SK-N-SH treated with all-trans-retinoic acid at 6 μM for 48 hours (cell line): ENCODE results near the gene CHCHD4.
"Not testable (repeated sequence)": the region's sequence is repeated elsewhere in the genome, so short reads cannot be mapped to it uniquely, and the experiment has no call there.

ENCODE experiments used
- ATAC-seq: fragments of 200-7000 bp; cut with Tn5 transposase; 3 replicates; pipeline ENCODE4 v1.9.1; 2020; ENCODE audit warnings: mild to moderate bottlenecking, moderate library complexity
- ARNTL ChIP-seq: fragments of 450-650 bp; formaldehyde crosslinking; IDR thresholded peaks from 2 replicates; pipeline ENCODE4 v1.5.0; 2020; ENCODE audit warnings: low read depth, mild to moderate bottlenecking, moderate library complexity, borderline replicate concordance
- CSDC2 ChIP-seq: fragments of 250-450 bp; sonication (Bioruptor Pico); IDR thresholded peaks from 2 replicates; pipeline ENCODE4 v1.5.0; 2020; ENCODE audit warnings: mild to moderate bottlenecking, moderate library complexity
- ESRRG ChIP-seq: fragments of 250-450 bp; sonication (Bioruptor Pico); IDR thresholded peaks from 2 replicates; pipeline ENCODE4 v1.6.1; 2021; ENCODE audit warnings: mild to moderate bottlenecking
- GLIS3 ChIP-seq: fragments of 250-450 bp; sonication (Bioruptor Pico); IDR thresholded peaks from 2 replicates; pipeline ENCODE4 v1.5.0; 2020; ENCODE audit warnings: mild to moderate bottlenecking, moderate library complexity
- ISL1 ChIP-seq: fragments of 250-450 bp; sonication (Bioruptor Pico); IDR thresholded peaks from 2 replicates; pipeline ENCODE4 v2.1.2; 2022; ENCODE audit warnings: mild to moderate bottlenecking, moderate library complexity
- OSR1 ChIP-seq: fragments of 250-450 bp; sonication (Bioruptor Pico); IDR thresholded peaks from 2 replicates; pipeline ENCODE4 v1.8.0; 2022; ENCODE audit warnings: moderate library complexity, mild to moderate bottlenecking, inconsistent platforms
- PATZ1 ChIP-seq: fragments of 250-450 bp; sonication (Bioruptor Pico); IDR thresholded peaks from 2 replicates; pipeline ENCODE4 v1.8.0; 2020; ENCODE audit warnings: mild to moderate bottlenecking, moderate library complexity, borderline replicate concordance
- POU6F1 ChIP-seq: fragments of 250-450 bp; sonication (Bioruptor Pico); IDR thresholded peaks from 2 replicates; pipeline ENCODE4 v1.8.0; 2021; ENCODE audit warnings: low read depth, mild to moderate bottlenecking, moderate library complexity, borderline replicate concordance
- RARB ChIP-seq: fragments of 250-450 bp; sonication (Bioruptor Pico); IDR thresholded peaks from 2 replicates; pipeline ENCODE4 v1.8.0; 2021; ENCODE audit warnings: mild to moderate bottlenecking, moderate library complexity
- SNAI2 ChIP-seq: fragments of 250-450 bp; sonication (Bioruptor Pico); IDR thresholded peaks from 2 replicates; pipeline ENCODE4 v1.5.0; 2020; ENCODE audit warnings: mild to moderate bottlenecking, moderate library complexity
- TCF4 ChIP-seq: fragments of 250-450 bp; sonication (Bioruptor Pico); IDR thresholded peaks from 2 replicates; pipeline ENCODE4 v1.8.0; 2021; ENCODE audit warnings: mild to moderate bottlenecking, moderate library complexity, borderline replicate concordance
- TOX ChIP-seq: fragments of 250-450 bp; sonication (Bioruptor Pico); IDR thresholded peaks from 2 replicates; pipeline ENCODE4 v1.8.0; 2021; ENCODE audit warnings: mild to moderate bottlenecking, moderate library complexity, borderline replicate concordance
- ZC3H10 ChIP-seq: fragments of 250-450 bp; sonication (Bioruptor Pico); IDR thresholded peaks from 2 replicates; pipeline ENCODE4 v1.5.1; 2021; ENCODE audit warnings: mild to moderate bottlenecking, moderate library complexity
- ZFP3 ChIP-seq: fragments of 250-450 bp; sonication (Bioruptor Pico); IDR thresholded peaks from 2 replicates; pipeline ENCODE4 v1.5.0; 2020; ENCODE audit warnings: mild to moderate bottlenecking, moderate library complexity
- ZFP30 ChIP-seq: fragments of 450-650 bp; formaldehyde crosslinking; IDR thresholded peaks from 2 replicates; pipeline ENCODE4 v1.5.0; 2022; ENCODE audit warnings: mild to moderate bottlenecking, moderate library complexity
- ZNF565 ChIP-seq: fragments of 450-650 bp; formaldehyde crosslinking; conservative IDR thresholded peaks from 2 replicates; pipeline ENCODE4 v1.5.0; 2020; ENCODE audit warnings: low read depth, mild to moderate bottlenecking, moderate library complexity
- ZNF70 ChIP-seq: fragments of 450-650 bp; formaldehyde crosslinking; IDR thresholded peaks from 2 replicates; pipeline ENCODE4 v1.5.0; 2020; ENCODE audit warnings: mild to moderate bottlenecking, moderate library complexity
- ZNF8 ChIP-seq: fragments of 450-650 bp; formaldehyde crosslinking; IDR thresholded peaks from 2 replicates; pipeline ENCODE4 v1.5.0; 2020; ENCODE audit warnings: mild to moderate bottlenecking, moderate library complexity
- TF ChIP-seq, protein P1 (sequence below): fragments of 250-450 bp; sonication (Bioruptor Pico); IDR thresholded peaks from 2 replicates; pipeline ENCODE4 v1.5.1; 2020; ENCODE audit warnings: low read depth, mild to moderate bottlenecking, moderate library complexity
- TF ChIP-seq, protein P2 (sequence below): fragments of 250-450 bp; sonication (Bioruptor Pico); IDR thresholded peaks from 2 replicates; pipeline ENCODE4 v1.5.0; 2020; ENCODE audit warnings: mild to moderate bottlenecking, moderate library complexity

The CHCHD4 gene

DNA sequence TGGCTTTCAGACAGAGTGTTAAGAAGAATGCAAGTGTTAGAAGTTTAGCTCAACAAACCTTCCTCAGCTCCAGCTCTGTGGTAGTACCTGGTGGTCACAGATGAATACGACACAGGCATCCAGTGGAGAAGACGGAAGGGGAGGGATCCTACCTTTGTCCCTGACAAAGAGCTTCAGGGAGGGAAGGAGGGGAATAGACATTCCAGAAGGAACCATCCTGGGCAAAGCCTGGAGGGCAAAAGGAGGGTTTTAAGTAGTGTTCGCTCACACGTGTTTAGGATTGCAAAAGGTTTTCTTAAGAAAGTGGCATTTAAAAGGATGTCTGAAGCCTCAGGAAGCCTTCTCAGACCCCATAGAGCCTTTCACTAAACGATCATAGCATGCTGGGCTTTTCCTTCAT lies 2.8 kb downstream of the CHCHD4 start:
- TF ChIP-seq TOX (CRISPR knock-in tag) = no peak
- TF ChIP-seq ZC3H10 (CRISPR knock-in tag) = no peak
- TF ChIP-seq GLIS3 (CRISPR knock-in tag) = no peak
- no peak for TF ChIP-seq ZNF70 (CRISPR knock-in tag)
- TF ChIP-seq TCF4 = no peak
- TF ChIP-seq POU6F1 (CRISPR knock-in tag) = no peak
- TF ChIP-seq ZNF565 = no peak
- no peak for TF ChIP-seq CSDC2 (CRISPR knock-in tag)
- TF ChIP-seq, protein P1, sequence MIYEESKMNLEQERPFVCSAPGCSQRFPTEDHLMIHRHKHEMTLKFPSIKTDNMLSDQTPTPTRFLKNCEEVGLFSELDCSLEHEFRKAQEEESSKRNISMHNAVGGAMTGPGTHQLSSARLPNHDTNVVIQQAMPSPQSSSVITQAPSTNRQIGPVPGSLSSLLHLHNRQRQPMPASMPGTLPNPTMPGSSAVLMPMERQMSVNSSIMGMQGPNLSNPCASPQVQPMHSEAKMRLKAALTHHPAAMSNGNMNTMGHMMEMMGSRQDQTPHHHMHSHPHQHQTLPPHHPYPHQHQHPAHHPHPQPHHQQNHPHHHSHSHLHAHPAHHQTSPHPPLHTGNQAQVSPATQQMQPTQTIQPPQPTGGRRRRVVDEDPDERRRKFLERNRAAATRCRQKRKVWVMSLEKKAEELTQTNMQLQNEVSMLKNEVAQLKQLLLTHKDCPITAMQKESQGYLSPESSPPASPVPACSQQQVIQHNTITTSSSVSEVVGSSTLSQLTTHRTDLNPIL (CRISPR knock-in tag) = no peak
- TF ChIP-seq ZFP3 = no peak
- TF ChIP-seq ZFP30 (CRISPR knock-in tag) = no peak
- TF ChIP-seq RARB = no peak
- TF ChIP-seq, protein P2, sequence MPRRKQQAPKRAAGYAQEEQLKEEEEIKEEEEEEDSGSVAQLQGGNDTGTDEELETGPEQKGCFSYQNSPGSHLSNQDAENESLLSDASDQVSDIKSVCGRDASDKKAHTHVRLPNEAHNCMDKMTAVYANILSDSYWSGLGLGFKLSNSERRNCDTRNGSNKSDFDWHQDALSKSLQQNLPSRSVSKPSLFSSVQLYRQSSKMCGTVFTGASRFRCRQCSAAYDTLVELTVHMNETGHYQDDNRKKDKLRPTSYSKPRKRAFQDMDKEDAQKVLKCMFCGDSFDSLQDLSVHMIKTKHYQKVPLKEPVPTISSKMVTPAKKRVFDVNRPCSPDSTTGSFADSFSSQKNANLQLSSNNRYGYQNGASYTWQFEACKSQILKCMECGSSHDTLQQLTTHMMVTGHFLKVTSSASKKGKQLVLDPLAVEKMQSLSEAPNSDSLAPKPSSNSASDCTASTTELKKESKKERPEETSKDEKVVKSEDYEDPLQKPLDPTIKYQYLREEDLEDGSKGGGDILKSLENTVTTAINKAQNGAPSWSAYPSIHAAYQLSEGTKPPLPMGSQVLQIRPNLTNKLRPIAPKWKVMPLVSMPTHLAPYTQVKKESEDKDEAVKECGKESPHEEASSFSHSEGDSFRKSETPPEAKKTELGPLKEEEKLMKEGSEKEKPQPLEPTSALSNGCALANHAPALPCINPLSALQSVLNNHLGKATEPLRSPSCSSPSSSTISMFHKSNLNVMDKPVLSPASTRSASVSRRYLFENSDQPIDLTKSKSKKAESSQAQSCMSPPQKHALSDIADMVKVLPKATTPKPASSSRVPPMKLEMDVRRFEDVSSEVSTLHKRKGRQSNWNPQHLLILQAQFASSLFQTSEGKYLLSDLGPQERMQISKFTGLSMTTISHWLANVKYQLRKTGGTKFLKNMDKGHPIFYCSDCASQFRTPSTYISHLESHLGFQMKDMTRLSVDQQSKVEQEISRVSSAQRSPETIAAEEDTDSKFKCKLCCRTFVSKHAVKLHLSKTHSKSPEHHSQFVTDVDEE (CRISPR knock-in tag) = no peak
- no peak for ATAC-seq

- not testable (repeated sequence) for ATAC-seq
These were observed 3.7 kb downstream of the CHCHD4 start for GRCh38 chr3:14120921-14121448.

GRCh38 chr3:14120111-14120920 lies 4.4 kb downstream of the CHCHD4 start:
- no peak for ATAC-seq
- TF ChIP-seq ISL1 = no peak
- TF ChIP-seq RARB = no peak
- TF ChIP-seq ZC3H10 (CRISPR knock-in tag) = no peak
- no peak for TF ChIP-seq POU6F1 (CRISPR knock-in tag)
- TF ChIP-seq TOX (CRISPR knock-in tag) = no peak
- no peak for TF ChIP-seq ARNTL (CRISPR knock-in tag)
- no peak for TF ChIP-seq SNAI2
- no peak for TF ChIP-seq ZNF70 (CRISPR knock-in tag)
- no peak for TF ChIP-seq ZFP3
- no peak for TF ChIP-seq ZNF565
- no peak for TF ChIP-seq ZNF8
- TF ChIP-seq, protein P2 (CRISPR knock-in tag) = no peak
- no peak for TF ChIP-seq CSDC2 (CRISPR knock-in tag)
- TF ChIP-seq OSR1 = no peak
- no peak for TF ChIP-seq PATZ1 (CRISPR knock-in tag)
- no peak for TF ChIP-seq ESRRG (CRISPR knock-in tag)
- TF ChIP-seq ZFP30 (CRISPR knock-in tag) = no peak
- TF ChIP-seq TCF4 = no peak
